Heart left ventricle (tissue), 13 donors: Measurements from ENCODE around the gene DNM3.

Source experiments
- POLR2A ChIP-seq, 2 donors: fragments of 450-650 bp; IDR thresholded peaks; one replicate each; pipeline ENCODE4 v1.6.1; 2017; ENCODE audit warnings: antibody characterized with exemption in 2 of 2, mild to moderate bottlenecking in 2 of 2, moderate library complexity in 2 of 2
- TF ChIP-seq, protein P1 (sequence below), 12 donors: fragments of 200-600 bp; sonication (generic) in 4 of 12; IDR thresholded peaks; one replicate each; pipeline versions ENCODE4 v1.5.0 to v1.8.0; 2018 to 2022; ENCODE audit warnings: antibody characterized with exemption in 12 of 12, mild to moderate bottlenecking in 5 of 12
- donor health status: ischemic (EF 13 %, LVEDD 7.1; RV severe dilation, severe dysfunction).
- donor health status: DM: no; HTN: yes; CAD: no.
- donor health status: DM: no; HTN: no; CAD: no.
- donor health status: ischemic (EF 25% LVEDD 6.9; RV normal size, moderate dysfunction).
- donor health status: ischemic (EF 25% LVEDD 5.7; RV mildly dilated, moderate dysfunction).
- donor health status: ischemic (EF 35%, LVEDD 5.7; RV mildly dilated, moderate dysfunction).
- donor health status: nonischemic (EF 11% LVEDD 7.7; RV severe dilation, severe dysfunction).
- donor health status: DM: yes; HTN: yes; CAD: no.
- donor health status: PGD.
- donor health status: ischemic (EF 29% LVEDD 5.4; RV normal size, mild dysfunction).
- donor health status: nonischemic (EF 23%, LVEDD 6.1; RV moderate dilation, normal function).

DNA sequence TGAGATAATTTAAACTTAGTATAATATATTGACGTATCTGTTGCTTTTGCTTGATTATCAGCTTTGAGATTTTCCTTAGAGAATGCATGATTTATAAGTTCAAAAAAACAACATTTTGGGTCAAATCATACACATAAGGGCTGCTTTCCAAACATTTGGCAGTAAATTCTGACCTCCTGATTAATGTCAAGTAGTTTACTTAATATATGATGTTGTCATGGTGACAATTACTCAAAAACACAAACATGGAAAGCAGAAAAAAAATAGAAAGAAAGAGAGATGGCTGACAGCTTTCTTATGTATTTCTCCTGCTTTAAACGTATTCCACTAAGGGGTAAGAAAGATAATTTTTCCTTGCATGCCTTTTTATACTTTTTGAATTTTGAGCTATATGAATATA is 320.9 kb downstream of the DNM3 start:
- TF ChIP-seq, protein P1, sequence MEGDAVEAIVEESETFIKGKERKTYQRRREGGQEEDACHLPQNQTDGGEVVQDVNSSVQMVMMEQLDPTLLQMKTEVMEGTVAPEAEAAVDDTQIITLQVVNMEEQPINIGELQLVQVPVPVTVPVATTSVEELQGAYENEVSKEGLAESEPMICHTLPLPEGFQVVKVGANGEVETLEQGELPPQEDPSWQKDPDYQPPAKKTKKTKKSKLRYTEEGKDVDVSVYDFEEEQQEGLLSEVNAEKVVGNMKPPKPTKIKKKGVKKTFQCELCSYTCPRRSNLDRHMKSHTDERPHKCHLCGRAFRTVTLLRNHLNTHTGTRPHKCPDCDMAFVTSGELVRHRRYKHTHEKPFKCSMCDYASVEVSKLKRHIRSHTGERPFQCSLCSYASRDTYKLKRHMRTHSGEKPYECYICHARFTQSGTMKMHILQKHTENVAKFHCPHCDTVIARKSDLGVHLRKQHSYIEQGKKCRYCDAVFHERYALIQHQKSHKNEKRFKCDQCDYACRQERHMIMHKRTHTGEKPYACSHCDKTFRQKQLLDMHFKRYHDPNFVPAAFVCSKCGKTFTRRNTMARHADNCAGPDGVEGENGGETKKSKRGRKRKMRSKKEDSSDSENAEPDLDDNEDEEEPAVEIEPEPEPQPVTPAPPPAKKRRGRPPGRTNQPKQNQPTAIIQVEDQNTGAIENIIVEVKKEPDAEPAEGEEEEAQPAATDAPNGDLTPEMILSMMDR (IDR thresholded peaks at IDR 0.05), result no peak
- no peak for TF ChIP-seq POLR2A (IDR thresholded peaks at IDR 0.05)
